HG03066 (cell line): Measurements from ENCODE around the gene SLC6A6.

Experiments
- ATAC-seq: cut with Tn5 transposase; IDR thresholded peaks from one replicate; pipeline ENCODE4 v1.9.1; 2021; ENCODE audit warnings: low read depth; ENCODE audit not compliant: unreplicated experiment

The SLC6A6 gene

DNA sequence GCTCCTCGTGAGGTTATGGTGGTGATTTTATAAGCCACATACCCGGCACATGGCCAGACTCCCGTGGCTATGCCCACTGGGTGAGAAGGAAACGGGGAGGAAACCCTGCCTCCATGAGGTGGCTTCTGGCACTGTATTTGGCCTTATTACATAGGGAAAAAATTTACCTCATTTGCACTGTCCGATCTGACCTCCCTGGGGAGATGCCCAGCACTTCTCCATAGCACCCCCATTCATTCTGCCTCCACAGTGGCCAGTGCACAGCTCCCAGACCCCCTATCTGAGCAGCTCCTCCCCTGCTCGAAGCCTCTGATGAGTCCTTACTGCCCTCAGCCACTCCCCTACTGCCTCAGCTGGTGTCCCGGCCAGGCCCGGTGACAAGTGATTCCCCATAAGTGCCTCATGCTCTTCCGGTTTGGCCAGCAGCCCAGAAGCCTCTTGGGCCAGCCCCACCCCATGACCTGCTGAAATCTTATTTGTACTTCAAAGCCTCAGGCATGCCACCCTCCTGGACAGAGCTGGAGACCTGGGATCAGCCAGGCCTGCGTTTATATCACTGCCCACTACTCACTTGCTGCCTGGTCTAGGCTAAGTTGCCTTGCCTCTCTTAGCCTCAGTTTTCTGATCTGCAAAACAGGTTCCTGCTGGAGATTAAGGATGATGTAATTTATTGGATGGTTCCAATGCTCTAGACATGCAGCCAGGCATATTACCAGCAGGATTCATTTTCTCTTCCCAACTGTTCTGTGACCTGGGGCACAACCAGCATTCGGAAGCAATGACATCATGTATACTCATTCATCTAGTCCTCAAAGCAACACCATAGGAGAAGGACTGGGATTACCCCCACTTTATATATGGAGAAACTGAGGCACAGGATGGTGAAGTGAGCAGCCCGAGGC lies 30.6 kb upstream of the SLC6A6 start:
- peak; percentile 91 for ATAC-seq

DNA sequence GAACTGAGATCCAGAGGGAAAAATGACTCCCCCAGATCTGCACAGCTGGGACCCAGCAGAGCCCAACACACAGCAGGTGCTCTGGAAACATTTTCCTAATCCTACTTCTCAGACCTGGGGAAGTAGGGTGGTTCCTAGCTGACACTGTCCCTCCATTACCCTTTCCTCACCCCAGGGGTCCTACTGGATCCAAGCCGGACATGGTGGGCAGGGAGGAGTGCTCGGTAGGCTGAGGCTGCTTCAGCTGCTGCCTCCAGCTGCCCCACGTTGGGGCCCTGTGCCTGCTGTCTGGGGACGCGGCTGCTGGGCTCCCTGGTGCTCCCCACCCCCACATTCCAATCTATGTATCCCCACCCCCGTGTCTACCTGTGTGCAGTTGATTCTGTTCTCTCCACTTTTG lies 29.8 kb upstream of the SLC6A6 start:
- ATAC-seq, result no peak

DNA sequence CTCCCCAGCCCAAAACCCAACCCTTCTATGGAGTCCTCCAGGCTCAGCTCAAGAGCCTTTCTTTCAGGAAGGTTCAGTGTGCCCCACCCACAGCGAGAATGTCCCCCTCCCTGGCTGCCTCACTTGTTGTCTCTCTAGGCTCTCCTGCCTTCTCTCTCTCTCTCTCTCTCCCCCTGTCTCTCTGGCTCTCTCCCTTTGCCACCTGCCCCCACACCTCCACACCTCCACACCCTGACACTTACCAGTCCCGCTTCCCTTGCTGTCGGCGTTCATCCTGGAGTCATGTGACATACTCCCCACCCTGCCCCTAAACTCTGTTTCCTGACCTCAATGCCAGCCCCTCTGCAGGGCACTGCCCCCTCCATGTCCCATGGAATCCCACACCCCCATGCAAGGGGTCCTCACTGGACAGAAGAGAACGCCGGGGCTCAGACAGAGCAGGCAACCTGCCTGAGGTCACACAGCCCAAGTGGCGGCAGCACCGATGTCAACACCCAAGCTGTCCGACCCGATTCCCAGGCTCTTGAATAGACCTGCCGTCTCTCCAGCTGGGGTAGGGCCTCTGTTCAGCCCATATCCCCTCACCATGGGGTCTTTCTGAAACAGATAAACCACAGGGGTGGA lies 28.5 kb upstream of the SLC6A6 start:
- ATAC-seq, result no peak

DNA sequence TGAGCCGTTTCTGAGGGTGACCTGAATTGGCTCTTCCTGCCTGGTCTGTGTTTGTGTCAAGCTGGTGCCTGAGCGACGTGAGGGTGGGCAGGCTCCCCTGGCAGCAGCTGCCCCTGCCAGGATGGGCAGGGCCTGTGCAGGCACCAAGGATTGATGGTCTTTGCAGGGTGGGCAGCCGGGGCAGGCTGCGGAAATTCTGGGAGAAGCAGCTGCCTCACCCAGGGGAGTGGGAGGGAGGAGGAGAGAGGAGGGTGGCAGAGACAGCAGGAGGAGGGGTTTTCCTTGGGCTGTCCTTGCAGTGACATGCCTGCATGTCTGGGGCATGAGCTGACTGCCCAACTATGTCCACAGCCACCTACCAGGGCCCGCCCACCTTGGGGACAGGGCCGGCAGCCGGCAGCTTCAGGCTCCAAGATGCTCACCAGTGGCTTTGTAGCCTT lies 27.9 kb upstream of the SLC6A6 start:
- no peak for ATAC-seq

DNA sequence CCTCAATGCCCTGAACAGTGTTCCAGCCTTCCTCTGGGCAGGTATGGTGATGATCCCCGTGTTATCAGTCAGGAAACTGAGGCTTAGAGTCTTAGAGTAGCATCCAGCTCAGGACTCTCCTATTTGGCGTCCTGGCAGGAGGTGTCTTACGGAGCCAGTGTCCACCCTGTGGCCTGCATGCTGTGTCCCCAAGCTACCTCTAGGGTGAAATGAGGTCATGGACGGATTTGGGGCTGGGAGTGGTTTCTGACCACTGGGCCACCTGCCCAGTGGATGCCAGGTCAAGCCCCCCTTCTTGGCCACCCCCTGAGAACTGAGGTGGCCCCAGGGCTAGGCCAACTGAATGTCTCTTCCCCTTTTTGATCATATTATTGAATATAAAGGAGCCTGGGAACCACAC lies 27.2 kb upstream of the SLC6A6 start:
- no peak for ATAC-seq

DNA sequence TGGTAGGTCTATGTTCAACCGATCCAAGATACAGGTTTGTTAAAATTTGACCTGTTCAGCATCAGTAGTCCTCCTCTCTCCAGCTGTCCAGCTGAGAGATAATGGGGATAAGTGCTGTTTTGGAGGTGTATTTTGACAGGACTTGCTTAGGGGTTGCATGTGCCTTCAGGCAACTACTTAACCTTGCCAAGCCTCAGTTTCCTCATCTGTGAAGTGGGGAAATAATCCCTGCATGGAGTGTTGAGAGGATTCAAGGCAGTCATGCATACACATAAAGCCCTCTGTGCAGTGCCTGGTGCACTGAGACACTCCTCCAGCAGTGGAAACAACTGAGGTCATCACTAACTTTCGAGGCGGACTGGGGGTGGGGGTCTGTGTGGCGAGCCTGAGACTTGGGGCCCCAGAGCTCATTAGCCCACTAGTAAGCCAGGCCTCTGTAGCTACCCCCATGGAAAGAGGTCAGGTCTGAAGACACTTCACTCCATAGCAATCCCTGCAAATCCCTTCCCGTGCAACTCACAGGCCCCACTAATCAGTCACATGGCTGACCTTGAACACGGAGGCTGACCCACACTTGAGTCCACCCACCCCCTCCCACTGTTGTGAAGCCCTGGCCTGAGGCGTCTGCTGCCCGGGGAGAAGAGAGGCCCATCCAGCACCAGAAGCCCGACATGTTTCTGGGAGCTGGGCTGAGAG lies 25.9 kb upstream of the SLC6A6 start:
- ATAC-seq, result no peak

DNA sequence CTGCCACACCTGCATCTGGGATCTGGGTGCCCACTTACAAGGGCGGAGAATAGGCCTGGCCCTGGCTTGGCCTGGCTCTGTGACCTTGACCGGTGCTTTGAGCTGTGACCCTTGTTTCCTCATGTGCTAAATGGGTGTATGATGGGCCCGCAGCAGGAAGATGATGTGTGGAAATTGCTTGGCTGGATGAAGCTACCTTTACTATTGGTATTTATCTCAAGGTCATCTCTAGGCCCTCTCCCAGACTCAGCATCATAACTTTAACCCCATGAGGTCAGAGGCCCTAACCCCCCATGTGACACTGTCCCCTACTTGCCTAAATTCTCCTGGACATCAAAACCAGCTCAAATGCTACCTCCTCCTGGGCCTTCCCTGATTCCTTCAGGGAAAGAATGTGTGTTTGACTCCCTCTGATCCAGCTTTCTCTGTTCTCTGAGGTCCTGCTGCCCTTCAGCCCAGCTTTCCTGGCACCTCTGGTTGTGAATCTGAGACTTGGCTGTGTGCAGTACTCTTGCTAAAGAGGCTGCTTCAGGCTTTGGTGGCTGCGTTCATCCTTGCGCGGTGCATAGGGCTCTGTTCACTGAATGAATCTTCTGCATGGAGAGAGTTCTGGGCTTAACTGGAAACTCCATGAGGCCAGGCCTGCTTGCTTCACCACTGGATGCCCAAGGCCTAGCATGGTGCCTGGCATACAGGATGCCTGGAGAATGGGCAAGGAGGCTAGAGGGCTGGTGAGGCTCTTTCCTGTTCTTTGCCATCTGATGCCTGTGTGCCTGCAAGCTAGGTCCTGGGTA lies 25.2 kb upstream of the SLC6A6 start:
- ATAC-seq, result no peak

DNA sequence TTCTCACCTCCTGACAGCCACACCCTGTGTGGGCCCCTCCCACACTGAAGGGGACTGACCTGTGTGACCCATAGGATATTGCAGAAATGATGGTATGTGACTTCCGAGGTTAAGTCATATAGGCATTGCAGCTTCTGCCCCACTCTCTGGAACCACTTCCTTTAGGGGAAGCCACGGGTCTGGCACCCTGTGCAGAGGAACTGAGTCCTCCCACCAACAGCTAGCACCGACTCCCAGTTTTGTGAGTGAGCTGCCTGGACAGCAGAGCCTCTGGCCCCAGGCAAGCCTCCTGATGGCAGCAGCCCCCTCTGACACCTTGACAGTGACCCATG lies 24.6 kb upstream of the SLC6A6 start:
- ATAC-seq, result peak; percentile 55

DNA sequence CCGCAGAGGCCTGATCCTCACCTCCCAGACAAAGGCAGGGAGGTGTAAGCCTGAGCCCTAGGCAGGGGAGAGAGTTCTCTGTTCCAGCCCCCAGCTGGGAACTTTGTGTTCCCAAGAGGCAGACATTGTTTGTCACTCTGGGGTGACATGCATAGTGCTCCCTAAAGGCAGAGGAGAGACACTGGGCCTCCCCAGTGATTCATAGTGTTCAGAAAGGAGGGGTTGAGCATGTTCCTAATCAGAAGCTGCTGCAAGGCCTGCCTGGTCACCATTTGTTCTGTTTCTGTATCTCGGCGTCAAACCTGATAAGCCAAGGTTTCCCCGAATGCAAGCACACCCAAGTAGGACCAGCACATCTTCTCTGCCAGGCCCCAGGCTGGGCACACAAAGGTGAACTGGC lies 24.0 kb upstream of the SLC6A6 start:
- ATAC-seq, result no peak

DNA sequence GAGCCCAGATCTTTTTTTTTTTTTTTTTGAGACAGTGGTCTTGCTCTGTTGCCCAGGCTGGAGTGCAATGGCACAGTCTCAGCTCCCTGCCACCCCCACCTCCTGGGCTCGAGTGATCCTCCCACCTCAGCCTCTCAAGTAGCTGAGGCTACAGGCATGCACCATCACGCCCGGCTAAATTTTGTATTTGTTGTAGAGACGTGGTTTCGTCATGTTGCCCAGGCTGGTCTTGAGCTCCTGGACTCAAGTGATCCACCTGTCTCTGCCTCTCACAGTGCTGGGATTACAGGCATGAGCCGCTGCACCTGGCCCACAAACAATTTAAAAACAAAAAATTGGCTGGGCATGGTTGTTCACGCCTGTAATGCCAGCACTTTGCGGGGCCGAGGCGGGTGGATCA lies 22.6 kb upstream of the SLC6A6 start:
- ATAC-seq, result no peak

DNA sequence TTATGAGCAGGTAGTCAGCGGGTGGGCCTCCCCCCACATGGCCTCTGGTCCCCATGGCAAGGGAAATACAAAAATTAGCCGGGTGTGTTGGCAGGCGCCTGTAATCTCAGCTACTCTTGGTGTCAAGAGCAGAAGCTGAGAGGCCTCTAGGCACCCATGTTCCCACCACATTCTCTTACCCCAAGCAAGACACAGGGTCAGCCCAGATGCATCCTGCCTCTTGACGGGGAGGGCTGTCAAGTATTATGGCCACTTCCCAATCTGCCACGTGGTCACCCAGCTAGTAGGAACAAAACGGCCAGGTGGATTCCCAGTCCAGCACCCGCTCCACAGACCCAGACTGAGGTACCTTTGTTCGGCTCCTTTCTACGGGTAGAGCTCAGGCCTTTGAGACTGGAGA lies 16.2 kb upstream of the SLC6A6 start:
- no peak for ATAC-seq

DNA sequence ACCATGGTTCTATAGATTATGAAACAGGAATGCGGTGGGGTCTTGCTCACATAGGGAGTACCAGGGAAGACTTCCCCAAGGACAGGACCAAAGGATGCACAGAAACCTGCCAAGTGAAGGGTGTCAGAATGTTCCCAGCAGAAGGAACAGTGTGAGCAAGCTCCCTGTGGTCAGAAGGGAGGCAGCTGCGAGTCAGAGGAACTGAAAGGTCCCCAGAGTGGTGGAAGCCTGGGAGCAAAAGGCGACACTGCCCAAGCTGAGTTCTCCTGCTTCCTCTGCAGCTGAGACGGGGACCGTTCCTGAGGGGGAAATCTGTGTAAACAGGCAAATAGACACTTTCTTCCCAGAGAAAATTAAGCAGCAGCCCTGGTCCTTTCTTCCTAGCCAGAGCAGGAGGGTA lies 14.2 kb upstream of the SLC6A6 start:
- no peak for ATAC-seq

DNA sequence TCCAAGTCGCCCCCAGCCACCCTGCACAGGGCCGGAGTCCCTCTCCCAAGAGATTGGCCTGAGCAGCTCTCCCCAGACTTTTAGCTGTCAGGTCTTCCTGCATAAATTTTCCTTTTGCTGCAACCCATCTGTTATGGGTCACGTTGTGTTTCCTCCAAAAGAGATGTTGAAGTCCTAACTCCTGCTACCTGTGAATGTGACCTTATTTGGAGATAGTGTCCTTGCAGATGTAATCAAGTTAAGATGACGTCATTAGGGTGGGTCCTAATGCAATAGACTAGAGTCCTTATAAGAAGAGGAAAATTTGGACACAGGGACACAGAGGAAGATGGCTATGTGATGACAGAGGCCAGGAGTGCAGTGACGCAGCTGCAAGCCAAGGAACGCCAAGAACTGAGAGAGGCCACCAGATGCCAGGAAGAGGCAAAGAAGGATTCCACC lies 13.2 kb upstream of the SLC6A6 start:
- ATAC-seq, result no peak

DNA sequence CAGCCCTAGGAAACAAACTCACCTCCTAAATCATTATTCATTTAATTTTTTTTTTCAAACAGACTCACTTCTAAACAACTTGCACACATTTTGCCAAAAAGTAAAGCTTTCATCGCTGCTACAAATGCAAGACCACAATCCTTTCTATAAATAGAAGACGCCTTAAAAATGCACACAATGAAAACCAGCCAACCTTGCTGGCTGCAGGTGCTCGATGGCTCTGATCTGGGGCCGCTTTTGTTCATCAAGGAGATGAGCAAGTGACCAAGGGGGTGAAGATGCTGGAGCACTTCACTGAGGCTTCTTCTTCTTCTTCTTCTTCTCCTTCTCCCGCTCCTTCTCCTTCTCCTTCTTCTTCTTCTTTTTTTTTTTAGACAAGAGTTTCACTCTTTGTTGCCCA lies 12.7 kb upstream of the SLC6A6 start:
- no peak for ATAC-seq

DNA sequence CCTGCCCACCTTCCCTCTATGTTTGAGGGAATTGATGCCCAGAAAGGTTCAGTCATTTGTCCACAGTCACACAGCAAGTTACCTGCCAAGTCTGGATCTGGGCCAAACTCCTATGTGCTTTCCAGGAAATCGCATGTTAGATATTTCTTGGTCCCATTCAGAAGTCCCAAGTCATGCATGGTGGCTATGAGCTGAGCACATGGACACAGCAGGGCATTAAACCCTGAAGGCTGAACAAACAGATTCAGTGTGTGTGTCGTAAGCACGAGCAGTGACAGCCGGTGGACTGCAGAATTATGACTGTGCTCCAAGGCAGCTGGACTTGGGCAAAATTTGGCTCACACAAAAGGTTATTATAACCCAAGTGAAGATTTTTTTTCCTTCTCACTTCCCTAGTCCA lies 11.4 kb upstream of the SLC6A6 start:
- ATAC-seq, result no peak

DNA sequence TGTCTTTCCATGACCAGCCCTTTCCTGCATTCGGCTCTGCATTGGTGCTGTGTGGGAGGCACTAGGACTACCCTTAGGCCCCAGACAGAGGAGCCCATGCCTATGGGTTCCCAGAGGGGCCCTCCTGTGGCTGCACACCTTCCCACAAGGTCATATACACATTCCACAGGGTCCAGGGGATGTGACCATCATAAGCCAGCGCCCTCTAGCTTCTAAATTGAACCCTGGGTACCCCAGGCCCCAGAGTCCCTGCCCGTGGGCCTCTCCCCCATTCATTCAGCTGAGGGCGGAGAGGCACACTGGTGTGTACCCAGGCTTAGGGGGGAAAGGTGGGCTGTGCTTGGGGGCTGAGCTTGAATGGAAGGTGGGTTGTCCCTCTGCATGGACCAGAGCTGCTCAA lies 10.2 kb upstream of the SLC6A6 start:
- ATAC-seq, result no peak

DNA sequence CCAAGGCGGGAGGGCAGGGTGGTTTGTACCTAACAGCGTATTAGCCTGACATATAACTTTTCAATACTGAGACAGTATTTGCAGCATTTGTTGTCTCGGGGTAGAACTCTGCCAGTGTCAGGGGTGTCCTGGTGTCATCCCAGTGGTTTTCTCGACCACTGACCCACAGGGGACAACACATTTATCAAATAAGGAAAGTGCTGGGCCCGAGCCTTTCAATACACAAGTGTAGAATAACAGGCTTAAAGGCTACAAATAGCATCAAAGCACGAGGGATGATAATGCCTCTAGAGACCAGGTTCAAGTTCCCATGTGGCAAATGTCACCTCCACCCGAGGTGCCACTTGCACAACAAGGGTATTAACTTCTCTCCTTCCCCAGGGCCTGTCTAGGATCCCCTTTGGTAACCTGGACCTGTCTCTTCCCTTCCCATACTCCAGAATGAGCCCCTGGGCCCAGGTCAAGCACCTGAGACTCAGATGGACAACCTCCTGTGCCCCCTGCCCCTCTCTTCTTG lies 9.5 kb upstream of the SLC6A6 start:
- ATAC-seq, result no peak

DNA sequence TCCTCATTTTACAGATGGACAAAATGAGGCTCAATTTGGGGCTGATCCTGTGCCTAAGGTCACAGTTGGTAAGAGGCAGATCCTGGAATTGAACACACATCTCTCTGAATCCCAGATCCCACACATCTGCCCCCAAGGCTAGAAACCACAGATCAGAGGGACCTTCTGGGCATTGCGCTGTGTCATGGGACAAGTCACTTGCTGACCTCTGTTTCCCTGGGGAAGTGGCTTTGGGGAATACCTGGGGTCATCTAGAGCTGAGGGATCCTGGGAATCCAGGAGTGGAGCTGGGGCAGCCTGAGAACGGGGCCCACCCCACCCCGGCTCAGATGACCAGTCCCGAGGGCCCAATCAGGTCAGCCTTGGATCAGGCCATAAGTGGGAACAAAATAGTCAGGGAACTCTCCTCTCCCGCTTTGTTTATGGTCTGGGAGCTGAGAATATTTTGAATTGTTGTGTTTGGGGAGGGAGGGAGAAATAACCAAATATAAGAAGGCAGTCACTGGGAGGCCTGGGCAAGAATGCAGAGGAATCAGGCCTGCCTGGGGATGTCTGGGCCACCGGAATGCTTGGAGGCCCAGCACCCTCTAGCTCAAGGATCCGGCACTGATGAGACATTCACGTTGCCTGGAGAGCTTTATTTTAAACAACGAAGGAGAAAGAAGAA lies 8.8 kb upstream of the SLC6A6 start:
- no peak for ATAC-seq

DNA sequence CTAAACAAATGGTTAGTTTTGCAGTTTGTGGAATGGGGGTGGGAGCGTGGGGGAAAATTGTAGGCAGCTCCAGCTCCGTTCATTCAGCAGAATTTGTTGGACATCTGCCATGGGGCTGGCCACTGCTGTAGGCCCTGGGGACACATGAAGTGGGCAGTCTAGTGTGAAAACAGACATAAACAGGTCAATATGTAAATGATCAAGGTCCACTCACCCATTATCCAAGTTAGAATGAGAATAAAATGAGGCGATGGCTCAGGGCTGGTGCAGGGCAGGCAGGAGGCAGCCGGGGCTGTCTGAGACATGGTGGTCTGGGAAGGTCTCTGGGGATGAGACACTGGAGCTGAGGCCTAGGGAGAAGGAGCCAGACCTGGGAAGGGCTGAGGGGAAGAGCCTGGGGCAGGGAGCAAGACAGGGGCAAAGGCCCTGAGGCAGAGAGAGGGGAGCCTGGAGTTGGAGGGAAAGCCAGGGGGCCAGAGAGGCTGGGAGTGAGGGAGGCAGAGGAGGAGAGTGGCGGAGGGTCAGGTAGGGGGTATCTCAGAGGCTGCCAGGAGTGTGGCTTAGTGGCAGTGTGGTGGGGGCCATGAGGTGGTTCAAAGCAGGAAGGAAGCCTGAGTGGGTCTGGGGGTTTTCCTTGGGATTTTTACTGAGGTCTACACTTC lies 6.2 kb upstream of the SLC6A6 start:
- no peak for ATAC-seq

DNA sequence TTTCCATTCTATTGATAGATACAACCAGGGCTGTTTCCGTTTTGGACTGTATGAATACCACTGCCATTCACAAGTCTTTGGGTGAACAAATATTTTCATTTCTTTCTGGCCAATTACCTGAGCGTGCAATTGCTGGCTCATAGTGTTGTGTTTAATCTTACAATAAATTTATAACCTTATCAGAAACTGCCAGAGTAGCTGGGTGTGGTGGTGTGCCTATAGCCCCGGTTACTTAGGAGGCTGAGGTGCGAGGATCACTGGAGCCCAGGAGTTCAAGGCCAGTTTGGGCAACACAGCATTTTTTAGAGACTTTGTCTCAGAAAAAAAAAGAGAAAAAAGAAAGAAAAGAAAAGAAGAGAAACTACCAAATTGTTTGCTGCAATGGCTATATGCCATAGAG lies 5.4 kb upstream of the SLC6A6 start:
- ATAC-seq, result no peak
